GM21390 (cell line): ENCODE measurements around the gene KRTAP4-7.
"Not testable (repeated sequence)": the region's sequence is repeated elsewhere in the genome, so short reads cannot be mapped to it uniquely, and the experiment has no call there.

ENCODE experiments used
- ATAC-seq: cut with Tn5 transposase; IDR thresholded peaks from one replicate; pipeline ENCODE4 v1.9.1; 2021; ENCODE audit not compliant: unreplicated experiment

Gene KRTAP4-7

DNA sequence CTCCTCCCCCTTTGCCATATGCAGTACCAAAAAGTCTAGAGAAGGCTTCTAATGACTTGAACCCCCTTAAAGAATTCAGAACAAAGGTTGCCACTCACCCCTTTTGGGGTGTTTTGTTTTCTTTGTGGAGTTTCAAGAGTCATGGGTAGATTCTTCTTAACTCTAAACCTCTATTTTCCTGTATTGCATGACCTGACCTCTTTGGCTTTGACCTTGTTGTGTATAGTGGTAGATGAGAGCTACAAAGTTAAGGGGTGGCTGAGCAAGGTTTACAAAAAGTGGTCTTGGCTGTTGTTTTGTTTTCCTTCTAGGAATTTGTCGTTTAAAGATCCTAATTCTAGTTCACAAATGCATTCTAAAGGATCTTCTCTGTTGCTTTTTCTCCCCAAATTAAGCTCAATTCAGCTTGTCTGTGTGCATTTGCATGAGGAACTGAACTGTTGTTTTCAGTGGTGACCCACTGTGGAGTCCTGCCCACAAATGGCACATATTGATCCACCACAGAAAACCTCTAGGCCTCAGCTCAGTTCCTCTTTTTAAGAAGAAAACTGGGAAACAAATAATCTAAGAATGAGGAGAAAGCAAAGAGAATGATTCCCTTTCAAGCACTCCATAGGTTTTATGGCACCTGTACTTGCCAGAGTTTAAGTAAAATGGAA is 24.9 kb downstream of the KRTAP4-7 start:
- ATAC-seq: not testable (repeated sequence)

DNA sequence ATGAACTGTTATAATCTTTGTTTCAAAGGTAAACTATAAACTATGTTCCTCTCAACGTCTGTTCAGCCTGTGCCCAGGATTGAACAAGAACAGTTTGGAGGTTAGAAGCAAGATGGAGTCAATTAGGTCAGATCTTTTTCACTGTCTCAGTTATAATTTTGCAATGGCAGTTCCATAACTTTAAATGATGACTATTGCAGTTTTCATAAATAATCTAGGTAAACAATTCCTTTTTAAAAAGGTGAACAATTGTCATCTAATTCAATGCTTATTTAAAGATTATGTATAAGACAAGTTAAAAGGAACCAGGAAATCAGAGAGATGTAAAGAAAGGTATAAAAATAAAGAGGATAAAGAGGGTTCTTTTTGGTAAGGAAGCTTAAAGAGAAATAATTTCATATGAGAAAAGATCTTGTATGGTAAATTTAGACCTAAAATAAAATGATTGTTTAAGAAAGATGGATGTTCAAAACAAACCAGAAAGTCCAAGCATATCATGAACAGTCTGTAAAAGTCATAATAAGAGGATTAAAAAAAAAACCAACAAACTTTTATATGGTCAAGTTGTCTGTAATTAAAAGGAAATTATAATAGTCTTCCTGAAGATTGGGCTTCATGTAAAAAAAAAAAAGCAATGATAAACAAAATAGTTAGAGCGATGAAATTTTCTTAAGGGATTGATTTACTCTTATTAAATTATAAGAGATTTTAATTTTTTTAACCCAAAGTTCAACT is 27.4 kb downstream of the KRTAP4-7 start:
- ATAC-seq: no peak

DNA sequence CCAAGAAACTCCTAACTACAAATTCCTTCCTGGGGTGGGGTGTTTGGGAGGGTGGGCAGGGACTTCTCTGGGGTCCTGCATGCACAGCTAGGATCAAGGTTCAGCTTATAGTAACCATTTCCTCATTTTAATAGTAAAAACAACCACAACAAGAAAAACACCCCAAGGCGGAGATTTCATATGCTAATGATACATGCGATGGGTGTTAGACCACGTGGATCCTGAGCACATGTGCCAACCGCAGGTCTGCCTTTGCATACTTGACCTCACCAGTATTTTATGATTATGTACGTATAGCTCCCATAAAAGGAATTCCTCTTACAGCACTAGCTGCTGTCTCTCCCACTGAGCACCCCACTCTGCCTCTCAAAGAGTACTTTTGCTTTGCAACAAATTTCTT is 32.3 kb downstream of the KRTAP4-7 start:
- no peak for ATAC-seq

DNA sequence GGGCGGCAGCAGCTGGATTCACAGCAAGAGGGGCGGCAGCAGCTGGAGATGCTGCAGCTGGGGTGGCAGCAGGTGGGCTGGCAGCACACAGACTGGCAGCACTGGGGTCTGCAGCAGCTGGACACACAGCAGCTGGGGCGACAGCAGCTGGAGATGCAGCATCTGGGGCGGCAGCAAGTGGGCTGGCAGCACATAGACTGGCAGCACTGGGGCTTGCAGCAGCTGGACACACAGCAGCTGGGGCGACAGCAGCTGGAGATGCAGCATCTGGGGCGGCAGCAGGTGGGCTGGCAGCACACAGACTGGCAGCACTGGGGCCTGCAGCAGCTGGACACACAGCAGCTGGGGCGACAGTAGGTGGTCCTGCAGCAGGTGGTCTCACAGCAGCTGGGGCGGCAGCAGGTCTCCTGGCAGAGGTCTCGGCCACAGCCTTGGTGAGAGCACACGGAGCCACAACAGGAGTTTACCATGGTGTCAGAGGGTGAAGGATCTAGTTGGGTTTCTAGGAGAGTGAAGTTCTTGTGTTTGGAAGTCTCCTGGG is 34.0 kb downstream of the KRTAP4-7 start, which contains the start of gene KRTAP4-11:
Gene KRTAP4-11, minus strand, starts transcription at position 528 of the 541 bp plus-strand sequence. Its CDS starts 58 bp downstream, at position 470.
- not testable (repeated sequence) for ATAC-seq

DNA sequence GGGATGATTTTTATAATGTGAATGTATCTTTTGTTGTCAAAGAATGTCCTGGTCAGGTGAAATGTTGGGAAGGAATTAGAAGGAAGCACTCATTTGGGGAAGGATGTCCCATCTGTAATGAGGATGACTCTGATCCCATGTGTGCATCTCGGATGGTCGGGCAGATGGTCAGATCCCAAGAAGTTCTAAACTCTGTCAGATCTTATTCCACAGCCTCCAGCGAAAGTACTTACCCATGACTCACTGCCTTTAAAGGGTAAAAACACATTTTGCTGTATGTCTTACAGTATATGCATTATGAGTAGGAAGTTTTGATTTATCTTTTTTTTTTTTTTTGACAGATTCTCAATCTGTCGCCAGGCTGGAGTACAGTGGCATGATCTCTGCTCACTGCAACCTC is 34.8 kb downstream of the KRTAP4-7 start:
- no peak for ATAC-seq

DNA sequence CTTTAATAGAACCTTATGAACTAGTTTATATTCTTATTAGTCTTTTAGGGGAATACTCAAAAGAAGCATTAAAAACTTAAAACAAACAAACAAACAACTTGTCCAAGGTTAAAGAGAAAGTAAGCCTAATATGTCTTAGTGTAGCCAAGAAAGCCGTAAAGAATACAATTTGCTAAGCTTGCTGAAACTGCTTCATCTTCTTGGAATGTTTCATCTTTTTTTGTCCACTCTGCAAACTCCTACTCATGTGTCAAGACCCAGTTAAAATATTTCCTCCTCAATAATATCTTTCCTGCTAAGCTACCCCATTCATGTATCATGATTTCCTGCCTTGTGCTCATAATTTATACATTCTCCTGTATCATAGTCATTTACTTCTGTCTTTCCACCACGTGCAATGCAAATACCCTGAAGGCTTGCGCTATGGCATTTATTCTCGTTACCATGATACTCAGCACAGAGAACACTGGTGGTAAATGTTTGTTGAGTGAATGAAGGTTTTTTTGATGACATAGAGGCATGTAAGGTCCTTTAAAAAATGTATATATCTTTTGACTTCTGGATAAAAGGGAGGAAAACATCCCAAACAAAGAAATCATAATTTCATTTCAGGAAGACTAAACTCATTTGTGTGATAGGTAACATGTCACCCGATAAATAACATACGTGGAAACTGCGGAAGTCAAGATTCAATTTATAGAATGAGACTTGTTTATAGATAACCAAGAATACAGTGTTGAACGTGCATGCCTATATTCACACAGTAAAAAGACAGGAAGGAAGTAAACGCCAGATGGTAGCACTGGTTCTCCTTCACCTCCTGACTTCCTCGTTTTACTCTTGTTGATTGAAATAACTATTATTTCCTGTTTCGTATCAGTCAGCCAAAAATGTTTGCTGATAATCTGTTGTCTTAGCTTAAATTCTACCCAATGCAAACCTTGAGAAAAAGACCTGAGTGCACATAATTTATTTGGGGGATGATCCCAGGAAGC is 36.0 kb downstream of the KRTAP4-7 start:
- not testable (repeated sequence) for ATAC-seq

DNA sequence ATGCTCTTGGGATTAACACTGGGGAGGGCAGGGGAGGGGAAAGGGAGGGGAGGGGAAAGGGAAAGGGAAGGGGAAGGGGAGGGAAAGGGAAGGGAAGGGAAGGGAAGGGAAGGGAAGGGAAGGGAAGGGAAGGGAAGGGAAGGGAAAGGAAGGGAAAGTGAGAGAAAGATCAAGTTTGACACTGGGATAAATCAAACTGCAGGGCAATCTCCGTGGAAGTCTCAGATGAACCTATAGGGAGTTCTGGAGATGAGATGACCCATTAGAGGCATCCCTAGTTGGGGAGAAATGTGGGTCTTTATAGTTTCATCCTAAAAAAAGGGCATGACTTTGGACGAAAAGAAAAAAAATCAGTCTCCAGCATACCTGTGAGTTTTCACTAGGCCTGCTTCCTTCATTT is 37.8 kb downstream of the KRTAP4-7 start:
- no peak for ATAC-seq

DNA sequence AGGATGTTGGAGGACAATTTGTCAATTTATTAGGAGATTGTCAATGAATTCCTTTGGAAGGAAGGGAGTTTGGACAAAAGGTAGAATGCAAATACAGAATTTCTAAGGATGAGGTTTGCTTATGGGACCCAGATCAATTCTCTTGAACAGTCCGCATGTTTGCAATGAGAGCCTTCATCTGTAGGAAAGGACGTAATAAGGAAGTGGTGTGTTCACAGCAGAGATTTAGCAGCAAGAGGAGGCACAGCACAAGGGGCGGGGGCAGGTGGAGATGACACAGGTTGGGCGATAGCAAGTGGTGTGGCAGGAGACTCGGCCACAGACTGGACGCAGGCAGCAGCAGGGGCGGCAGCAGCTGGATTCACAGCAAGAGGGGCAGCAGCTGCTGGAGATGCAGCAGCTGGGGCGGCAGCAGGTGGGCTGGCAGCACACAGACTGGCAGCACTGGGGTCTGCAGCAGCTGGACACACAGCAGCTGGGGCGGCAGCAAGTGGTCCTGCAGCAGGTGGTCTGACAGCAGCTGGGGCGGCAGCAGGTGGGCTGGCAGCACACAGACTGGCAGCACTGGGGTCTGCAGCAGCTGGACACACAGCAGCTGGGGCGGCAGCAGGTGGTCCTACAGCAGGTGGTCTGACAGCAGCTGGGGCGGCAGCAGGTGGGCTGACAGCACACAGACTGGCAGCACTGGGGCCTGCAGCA is 39.5 kb downstream of the KRTAP4-7 start:
- ATAC-seq: not testable (repeated sequence)

DNA sequence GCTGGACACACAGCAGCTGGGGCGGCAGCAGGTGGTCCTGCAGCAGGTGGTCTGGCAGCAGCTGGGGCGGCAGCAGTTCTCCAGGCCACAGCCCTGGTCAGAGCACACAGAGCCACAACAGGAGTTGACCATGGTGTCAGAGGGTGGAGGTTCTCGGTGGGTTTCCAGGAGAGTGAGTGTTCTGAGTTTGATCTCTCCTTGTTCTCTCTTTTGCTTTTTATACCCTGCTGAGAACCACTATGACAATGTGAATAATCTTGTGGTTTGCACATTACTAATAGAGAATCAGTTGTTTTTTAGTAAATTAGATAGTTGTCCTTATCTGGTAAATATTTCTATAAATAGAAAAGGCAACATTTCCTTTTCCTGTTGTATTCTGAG is 40.0 kb downstream of the KRTAP4-7 start, which contains the start of gene KRTAP4-12:
Gene KRTAP4-12, minus strand, starts transcription at position 192 of the 381 bp plus-strand sequence. Its CDS starts 60 bp downstream, at position 132.
- ATAC-seq: not testable (repeated sequence)

DNA sequence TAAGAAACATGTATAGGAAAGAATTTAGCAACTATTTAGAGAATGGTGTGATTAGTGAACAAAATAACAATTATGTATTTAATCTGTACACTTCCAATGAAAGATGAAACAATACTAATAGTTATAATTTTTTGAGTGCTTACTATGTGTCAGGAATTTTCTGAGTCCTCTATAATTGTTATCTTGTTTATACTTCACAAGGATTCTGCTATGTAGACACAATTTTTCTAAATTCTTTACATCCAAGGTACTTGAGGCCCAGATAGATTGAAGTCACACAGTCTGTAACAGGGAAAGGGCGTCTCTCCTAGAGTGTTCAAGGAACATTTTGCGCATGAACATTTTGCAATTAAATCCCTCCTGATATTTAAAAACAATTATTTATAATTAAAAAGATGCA is 41.1 kb downstream of the KRTAP4-7 start:
- no peak for ATAC-seq

DNA sequence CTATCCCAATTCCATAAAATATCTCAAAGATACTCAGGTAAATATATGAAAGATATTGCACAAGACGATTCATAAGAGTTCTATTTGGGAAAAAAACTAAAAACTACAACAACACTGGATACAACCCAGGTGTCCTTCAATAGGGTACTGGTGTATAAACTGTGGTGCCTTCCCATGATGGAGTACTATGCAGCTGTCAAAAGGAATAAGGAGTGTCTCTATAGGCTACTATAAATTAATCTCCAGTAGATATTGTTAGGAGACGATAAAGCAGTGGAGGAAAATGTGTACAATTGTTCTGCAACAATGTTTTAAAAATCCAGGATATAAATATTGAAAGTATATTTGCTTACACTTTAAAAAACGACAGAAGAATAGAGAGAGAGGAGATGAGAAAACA is 42.5 kb downstream of the KRTAP4-7 start:
- no peak for ATAC-seq

DNA sequence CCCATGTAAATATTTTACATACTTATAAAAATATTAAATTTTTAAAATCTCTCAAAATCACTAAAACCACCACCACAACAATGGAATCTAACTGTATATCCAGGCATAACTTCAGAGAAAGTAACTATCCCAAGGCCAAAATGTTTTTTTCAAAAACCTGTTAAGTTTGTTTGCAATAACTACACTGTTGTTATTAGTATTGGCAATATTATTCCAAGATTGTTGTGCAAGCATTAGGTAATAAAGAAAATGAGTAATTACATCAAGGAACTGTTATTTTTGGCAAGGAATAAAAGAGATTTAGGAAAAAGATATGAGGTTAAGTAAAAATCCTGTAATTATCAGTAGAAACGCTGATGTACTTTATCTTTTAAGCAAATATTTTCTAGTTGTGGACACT is 43.4 kb downstream of the KRTAP4-7 start:
- no peak for ATAC-seq

DNA sequence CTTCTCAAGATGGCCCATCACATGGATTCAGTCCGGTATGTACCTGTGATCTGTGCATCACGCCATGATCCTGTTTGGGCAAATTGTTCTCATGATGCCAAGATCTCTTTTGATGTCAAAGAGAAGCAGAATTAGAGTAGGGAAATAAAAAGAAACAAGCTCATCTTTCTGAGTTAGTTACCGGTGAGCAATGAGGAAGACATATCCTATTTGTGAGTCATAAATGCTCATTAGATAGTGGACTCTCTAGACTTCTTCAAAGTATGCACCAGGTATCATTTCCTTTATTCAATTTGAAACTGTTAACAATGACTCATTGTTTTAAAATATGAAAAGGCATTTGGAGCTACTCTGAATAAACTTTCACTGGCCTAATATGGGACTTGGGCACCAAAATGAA is 48.0 kb downstream of the KRTAP4-7 start:
- no peak for ATAC-seq

DNA sequence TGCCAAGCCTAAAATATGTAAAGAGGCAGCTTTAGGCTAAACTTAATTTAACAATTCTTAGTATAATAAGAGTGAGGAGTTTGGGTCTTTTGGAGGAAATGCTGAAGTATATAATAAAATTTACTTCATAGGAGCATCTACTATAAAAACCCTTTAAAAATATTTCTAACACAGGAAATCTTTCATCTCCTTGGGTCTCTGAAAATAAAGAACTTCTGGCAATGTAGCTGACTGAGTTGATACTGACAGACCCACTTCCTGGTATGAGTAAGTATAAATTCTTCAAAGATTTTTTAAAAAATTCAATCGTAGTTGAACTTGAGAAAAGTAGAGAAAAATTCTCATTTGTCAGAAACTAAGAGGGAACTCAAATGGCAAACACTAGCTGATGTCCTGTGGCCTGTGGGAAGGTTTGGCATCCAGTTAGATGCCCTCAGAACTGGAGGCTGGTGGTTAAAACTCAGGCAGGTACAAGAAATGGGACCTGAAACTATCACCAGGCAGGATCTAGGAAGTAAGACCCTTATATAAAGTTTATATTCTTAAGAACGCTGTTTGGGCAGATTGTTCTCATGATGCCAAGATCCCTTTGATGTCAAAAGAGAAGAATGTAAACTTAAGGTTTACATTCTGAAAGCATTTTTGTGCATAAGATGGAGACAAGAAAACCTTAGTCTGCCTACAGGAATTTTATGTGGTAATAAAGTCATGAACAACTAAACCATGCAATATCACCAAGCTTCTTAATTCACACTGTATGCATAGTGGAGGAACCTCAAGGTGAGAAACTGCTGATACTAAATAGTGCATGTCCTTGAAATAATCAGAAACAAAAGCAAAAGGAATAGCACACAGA is 50.2 kb downstream of the KRTAP4-7 start:
- no peak for ATAC-seq
